Thyroid gland (tissue), 4 donors: ENCODE results near the gene KIAA1549.

ENCODE experiments used
- POLR2A ChIP-seq, 2 donors: fragments of 450-650 bp; IDR thresholded peaks; one replicate each; pipeline ENCODE4 v1.6.1; 2017; ENCODE audit warnings: antibody characterized with exemption in 2 of 2, mild to moderate bottlenecking in 2 of 2, moderate library complexity in 1 of 2
- TF ChIP-seq, protein P1 (sequence below), 6 experiments: fragments of 200-600 bp in 3 of 6; fragments of 450-650 bp in 3 of 6; sonication (generic) in 3 of 6; IDR thresholded peaks; one replicate each; pipeline ENCODE4 v1.5.1; 2016 to 2019; ENCODE audit warnings: antibody characterized with exemption in 6 of 6, mild to moderate bottlenecking in 2 of 6, inconsistent platforms in 1 of 6, moderate library complexity in 1 of 6

DNA sequence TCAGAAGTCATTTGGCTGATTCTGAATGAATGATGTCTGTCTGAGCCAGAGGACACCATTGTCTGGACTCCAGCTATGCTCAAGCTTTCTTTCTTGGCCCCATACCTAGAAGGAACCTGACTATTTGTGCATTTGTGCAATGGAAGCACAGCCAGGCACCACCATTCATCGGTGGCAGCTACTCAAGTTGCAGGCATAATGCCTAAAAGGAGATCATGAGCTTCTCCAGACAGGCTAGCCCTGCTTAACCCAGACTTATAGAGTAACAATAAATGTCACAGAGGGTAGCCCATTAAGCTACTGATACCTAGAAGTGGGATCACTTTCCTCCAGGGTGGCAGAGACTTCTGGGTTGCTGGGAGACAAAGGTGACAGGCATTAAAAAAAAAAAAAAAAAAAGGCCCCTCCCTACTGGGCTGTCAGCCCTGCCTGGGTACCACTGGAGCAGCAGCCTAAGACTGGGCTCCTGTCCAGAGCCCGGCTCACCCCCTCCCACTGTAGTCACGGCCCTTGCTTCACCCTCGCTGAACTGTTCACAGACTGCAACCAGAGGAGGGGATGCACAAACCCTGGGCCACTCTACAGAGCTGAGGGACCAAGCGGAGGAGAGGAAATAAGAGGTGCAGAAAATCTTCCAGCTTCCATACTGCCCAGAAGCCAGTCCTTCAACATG lies 107.8 kb downstream of the KIAA1549 start:
- TF ChIP-seq, protein P1, sequence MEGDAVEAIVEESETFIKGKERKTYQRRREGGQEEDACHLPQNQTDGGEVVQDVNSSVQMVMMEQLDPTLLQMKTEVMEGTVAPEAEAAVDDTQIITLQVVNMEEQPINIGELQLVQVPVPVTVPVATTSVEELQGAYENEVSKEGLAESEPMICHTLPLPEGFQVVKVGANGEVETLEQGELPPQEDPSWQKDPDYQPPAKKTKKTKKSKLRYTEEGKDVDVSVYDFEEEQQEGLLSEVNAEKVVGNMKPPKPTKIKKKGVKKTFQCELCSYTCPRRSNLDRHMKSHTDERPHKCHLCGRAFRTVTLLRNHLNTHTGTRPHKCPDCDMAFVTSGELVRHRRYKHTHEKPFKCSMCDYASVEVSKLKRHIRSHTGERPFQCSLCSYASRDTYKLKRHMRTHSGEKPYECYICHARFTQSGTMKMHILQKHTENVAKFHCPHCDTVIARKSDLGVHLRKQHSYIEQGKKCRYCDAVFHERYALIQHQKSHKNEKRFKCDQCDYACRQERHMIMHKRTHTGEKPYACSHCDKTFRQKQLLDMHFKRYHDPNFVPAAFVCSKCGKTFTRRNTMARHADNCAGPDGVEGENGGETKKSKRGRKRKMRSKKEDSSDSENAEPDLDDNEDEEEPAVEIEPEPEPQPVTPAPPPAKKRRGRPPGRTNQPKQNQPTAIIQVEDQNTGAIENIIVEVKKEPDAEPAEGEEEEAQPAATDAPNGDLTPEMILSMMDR (IDR thresholded peaks at IDR 0.05) = no peak
- no peak for TF ChIP-seq POLR2A (IDR thresholded peaks at IDR 0.05)
